ENCODE measurements around the gene MEGF6. TPM values are rescaled to one million over a fixed set of nuclear protein-coding genes. Genes with fewer than 3 reads are reported as not detected.

Gene MEGF6
- total and polyA plus RNA-seq, 2 donors (not counting 3 experiments of a cell fraction or from before 2014, with no cell fraction given), result 22.5 to 63.7 TPM

DNA sequence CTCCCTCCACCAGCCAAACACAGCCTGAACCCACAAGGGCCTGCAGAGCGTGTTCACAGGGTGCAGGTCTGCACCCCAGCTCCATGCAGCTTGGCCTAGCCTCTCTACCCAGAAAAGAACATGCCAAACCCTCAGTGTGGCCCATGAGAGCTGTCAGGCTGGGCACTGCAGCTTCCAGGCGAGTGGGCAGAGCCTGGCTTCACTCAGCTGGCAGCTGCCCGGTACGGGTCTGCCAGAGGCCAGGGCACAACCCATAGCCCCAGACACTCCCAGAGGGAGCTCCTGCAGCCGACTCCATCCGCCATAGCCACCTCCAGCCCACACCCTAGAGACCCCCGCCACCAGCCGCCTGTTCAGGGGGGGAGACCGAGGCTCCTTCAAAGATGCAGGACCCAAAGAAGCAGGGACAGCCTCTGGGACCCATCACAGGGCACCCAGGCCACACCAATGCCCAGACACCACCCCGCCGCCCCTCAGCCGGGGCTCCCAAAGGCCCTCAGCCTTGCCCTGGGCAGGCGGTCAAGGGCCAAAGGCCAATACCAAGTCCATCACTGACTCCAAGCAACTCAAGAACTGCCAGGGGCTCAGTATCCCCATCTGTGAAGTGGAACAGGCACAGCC, 42.4 kb downstream of the MEGF6 start:
- DNase-seq (ENCODE audit: low read depth, low spot score) (no peak), FAIRE-seq (no peak)
- ChIA-PET CTCF (interaction anchor here (1.0 to 7.8 kb wide), 2 partner anchors 46 to 52 kb away, joined by 3 to 196 read pairs; no protein-coding TSS in a partner anchor), POLR2A (no interaction called here)
- H3K4me3 ChIP-seq (replicated peaks in 1 of 3; ENCODE audit: insufficient read depth in 1 of 3, low read depth in 1 of 3, low read length in 3 of 3), result no peak overlapping the region
- no peaks in the 10 kb centered on the region for H3K27me3 ChIP-seq (ENCODE audit: control insufficient read depth in 2 of 2, insufficient read depth in 2 of 2, low read length in 2 of 2)
- dilution Hi-C loops (cut with MboI; ENCODE audit: extremely low pct_ligation_motif_present, low sequenced_read_pairs) (no loop called here), intact Hi-C loops (cut with micrococcal nuclease) (no loop called here)
- no peaks in the 10 kb centered on the region for H3K4me1 ChIP-seq (ENCODE audit: control insufficient read depth, extremely low read depth, insufficient read depth, low read length)
- no peak overlapping the region for H2AFZ ChIP-seq (ENCODE audit: low read depth, low read length)
- BruUV-seq (replicated peaks), result no TSS peak
- H4K20me1 ChIP-seq (replicated peaks; ENCODE audit: control insufficient read depth, extremely low read depth, insufficient read depth, low read length), result no peaks in the 10 kb centered on the region
- no peak for TF ChIP-seq GATA2 (IDR thresholded peaks at IDR 0.05; ENCODE audit: insufficient read depth, insufficient read length, low read depth, low read length)
- TF ChIP-seq POLR2A (IDR thresholded peaks at IDR 0.05; ENCODE audit: low read depth, low read length), result no peak
- TF ChIP-seq JUN (IDR thresholded peaks at IDR 0.05; ENCODE audit: borderline replicate concordance, insufficient read depth, insufficient read length, low read depth), result no peak
- no peak for TF ChIP-seq EZH2 (IDR thresholded peaks at IDR 0.05; ENCODE audit: borderline replicate concordance, low read depth, low read length, severe bottlenecking)
- TF ChIP-seq, protein P1, sequence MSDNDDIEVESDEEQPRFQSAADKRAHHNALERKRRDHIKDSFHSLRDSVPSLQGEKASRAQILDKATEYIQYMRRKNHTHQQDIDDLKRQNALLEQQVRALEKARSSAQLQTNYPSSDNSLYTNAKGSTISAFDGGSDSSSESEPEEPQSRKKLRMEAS (IDR thresholded peaks at IDR 0.05; ENCODE audit: insufficient read depth, insufficient read length), result no peak
- TF ChIP-seq FOS (IDR thresholded peaks at IDR 0.05; ENCODE audit: borderline replicate concordance, insufficient read depth, low read length), result no peak
- TF ChIP-seq, protein P2, sequence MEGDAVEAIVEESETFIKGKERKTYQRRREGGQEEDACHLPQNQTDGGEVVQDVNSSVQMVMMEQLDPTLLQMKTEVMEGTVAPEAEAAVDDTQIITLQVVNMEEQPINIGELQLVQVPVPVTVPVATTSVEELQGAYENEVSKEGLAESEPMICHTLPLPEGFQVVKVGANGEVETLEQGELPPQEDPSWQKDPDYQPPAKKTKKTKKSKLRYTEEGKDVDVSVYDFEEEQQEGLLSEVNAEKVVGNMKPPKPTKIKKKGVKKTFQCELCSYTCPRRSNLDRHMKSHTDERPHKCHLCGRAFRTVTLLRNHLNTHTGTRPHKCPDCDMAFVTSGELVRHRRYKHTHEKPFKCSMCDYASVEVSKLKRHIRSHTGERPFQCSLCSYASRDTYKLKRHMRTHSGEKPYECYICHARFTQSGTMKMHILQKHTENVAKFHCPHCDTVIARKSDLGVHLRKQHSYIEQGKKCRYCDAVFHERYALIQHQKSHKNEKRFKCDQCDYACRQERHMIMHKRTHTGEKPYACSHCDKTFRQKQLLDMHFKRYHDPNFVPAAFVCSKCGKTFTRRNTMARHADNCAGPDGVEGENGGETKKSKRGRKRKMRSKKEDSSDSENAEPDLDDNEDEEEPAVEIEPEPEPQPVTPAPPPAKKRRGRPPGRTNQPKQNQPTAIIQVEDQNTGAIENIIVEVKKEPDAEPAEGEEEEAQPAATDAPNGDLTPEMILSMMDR (IDR thresholded peaks at IDR 0.05; ENCODE audit: extremely low read depth in 1 of 2, insufficient read depth in 1 of 2, low read depth in 1 of 2, low read length in 2 of 2), result no peak
- TF ChIP-seq POLR2AphosphoS5 (IDR thresholded peaks at IDR 0.05; ENCODE audit: insufficient read depth, low read depth, low read length), result no peak
- TF ChIP-seq MYC (IDR thresholded peaks at IDR 0.05; ENCODE audit: low read depth, low read length), result no peak
- H3K27ac ChIP-seq (ENCODE audit: insufficient read depth, low read depth, low read length), result no peak overlapping the region
- H3K9ac ChIP-seq (replicated peaks; ENCODE audit: extremely low read depth, insufficient read depth, low read length), result no peak overlapping the region
- no peaks in the 10 kb centered on the region for H3K9me1 ChIP-seq (replicated peaks; ENCODE audit: control insufficient read depth, extremely low read depth, insufficient read depth, low read length)
- H3K9me3 ChIP-seq (replicated peaks; ENCODE audit: control insufficient read depth, insufficient read depth, low read length), result no peaks in the 10 kb centered on the region
- no peaks in the 10 kb centered on the region for H3K36me3 ChIP-seq (ENCODE audit: control insufficient read depth in 2 of 2, extremely low read depth in 1 of 2, insufficient read depth in 2 of 2, low read length in 2 of 2)
- H3K4me2 ChIP-seq (ENCODE audit: insufficient read depth, low read length), result no peak overlapping the region
- H3K79me2 ChIP-seq (ENCODE audit: control insufficient read depth, insufficient read depth, low read length), result no peaks in the 10 kb centered on the region

Data from endothelial cell of umbilical vein (primary cell).